Renal cortical epithelial cell (primary cell): ENCODE measurements around the gene FXYD2. TPM values are rescaled to one million over a fixed set of nuclear protein-coding genes. Genes with fewer than 3 reads are reported as not detected.

Experiments
- DNase-seq: peaks from one replicate; pipeline ENCODE4 v3.0.0-alpha.2; 2011; ENCODE audit warnings: low read depth
- total RNA-seq: library from RNA; depleted of rRNA; stranded (reverse); fragments of >200 nt; gene quantifications from 2 replicates; pipeline ENCODE4 v1.2.3, GENCODE V29; 2014

Gene FXYD2
- total RNA-seq, 1 donor from 2014 or later, result 706 TPM

GRCh38 chr11:117796872-117797529 lies 27.5 kb downstream of the FXYD2 start, which contains the start of gene DSCAML1:
DSCAML1 (minus strand) TSS chr11:117797216; CDS start chr11:117797079, 137 bp downstream.
- DNase-seq, result no peak

- no peak for DNase-seq
These were observed 28.1 kb downstream of the FXYD2 start for GRCh38 chr11:117796456-117796871.

- DNase-seq, result no peak
These were observed 28.7 kb downstream of the FXYD2 start for GRCh38 chr11:117795638-117796455.

GRCh38 chr11:117794772-117795629 lies 29.5 kb downstream of the FXYD2 start:
- no peak for DNase-seq

GRCh38 chr11:117794135-117794534 lies 30.4 kb downstream of the FXYD2 start:
- no peak for DNase-seq

- DNase-seq, result no peak
These were observed 31.0 kb downstream of the FXYD2 start for GRCh38 chr11:117793583-117793982.

- no peak for DNase-seq
These were observed 31.6 kb downstream of the FXYD2 start for GRCh38 chr11:117792992-117793391.

- no peak for DNase-seq
These were observed 32.3 kb downstream of the FXYD2 start for GRCh38 chr11:117792241-117792640.

GRCh38 chr11:117790279-117790678 lies 34.3 kb downstream of the FXYD2 start:
- no peak for DNase-seq

GRCh38 chr11:117789241-117789640 lies 35.3 kb downstream of the FXYD2 start:
- no peak for DNase-seq

- DNase-seq, result no peak
These were observed 38.2 kb downstream of the FXYD2 start for GRCh38 chr11:117786135-117786870.

- no peak for DNase-seq
These were observed 42.4 kb downstream of the FXYD2 start for GRCh38 chr11:117782101-117782500.

GRCh38 chr11:117781627-117782026 lies 42.9 kb downstream of the FXYD2 start:
- no peak for DNase-seq

- DNase-seq, result no peak
These were observed 44.1 kb downstream of the FXYD2 start for GRCh38 chr11:117780456-117780855.

- no peak for DNase-seq
These were observed 50.0 kb downstream of the FXYD2 start for GRCh38 chr11:117774553-117774952.

- DNase-seq, result no peak
These were observed 52.2 kb downstream of the FXYD2 start for GRCh38 chr11:117772360-117772759.

GRCh38 chr11:117771841-117772240 lies 52.7 kb downstream of the FXYD2 start:
- DNase-seq, result no peak

GRCh38 chr11:117771197-117771596 lies 53.3 kb downstream of the FXYD2 start:
- DNase-seq, result no peak

GRCh38 chr11:117770061-117770460 lies 54.5 kb downstream of the FXYD2 start:
- no peak for DNase-seq
